ENCODE measurements around the gene TTC4. TPM values are rescaled to one million over a fixed set of nuclear protein-coding genes. Genes with fewer than 3 reads are reported as not detected.

The TTC4 gene
- total RNA-seq, 1 donor from 2014 or later, result 25.8 TPM

GRCh38 chr1:54703471-54703870, 12.2 kb upstream of the TTC4 start:
- Mint-ChIP-seq H3K27me3 (peaks cover 43% of the 10 kb centered on the region), H3K27ac (no peak overlapping the region), H3K36me3 (no peaks in the 10 kb centered on the region), H3K4me3 (no peak overlapping the region), H3K9me3 (no peaks in the 10 kb centered on the region), H3K4me1 (ENCODE audit: unreplicated experiment) (no peaks in the 10 kb centered on the region)
- no peak for TF ChIP-seq CTCF (conservative IDR thresholded peaks at IDR 0.05)
- peak; percentile 50 for DNase-seq (ENCODE audit: extremely low spot score, unreplicated experiment)

- DNase-seq (ENCODE audit: extremely low spot score, unreplicated experiment), result no peak
- Mint-ChIP-seq H3K36me3 (no peaks in the 10 kb centered on the region), H3K4me1 (ENCODE audit: unreplicated experiment) (no peaks in the 10 kb centered on the region), H3K9me3 (no peaks in the 10 kb centered on the region), H3K4me3 (no peak overlapping the region), H3K27me3 (peaks cover 52% of the 10 kb centered on the region), H3K27ac (no peak overlapping the region)
- no peak for TF ChIP-seq CTCF (conservative IDR thresholded peaks at IDR 0.05)
These were observed 10.5 kb upstream of the TTC4 start for GRCh38 chr1:54705153-54705552.

GRCh38 chr1:54706419-54706818, 9.2 kb upstream of the TTC4 start:
- Mint-ChIP-seq H3K36me3 (no peaks in the 10 kb centered on the region), H3K27ac (no peak overlapping the region), H3K4me3 (no peak overlapping the region), H3K27me3 (peaks cover 63% of the 10 kb centered on the region), H3K9me3 (no peaks in the 10 kb centered on the region), H3K4me1 (ENCODE audit: unreplicated experiment) (no peaks in the 10 kb centered on the region)
- no peak for DNase-seq (ENCODE audit: extremely low spot score, unreplicated experiment)
- TF ChIP-seq CTCF (conservative IDR thresholded peaks at IDR 0.05), result no peak

- Mint-ChIP-seq H3K4me1 (ENCODE audit: unreplicated experiment) (no peaks in the 10 kb centered on the region), H3K9me3 (no peaks in the 10 kb centered on the region), H3K4me3 (no peak overlapping the region), H3K27me3 (peaks cover 64% of the 10 kb centered on the region), H3K36me3 (no peaks in the 10 kb centered on the region), H3K27ac (no peak overlapping the region)
- peak; percentile 34 for DNase-seq (ENCODE audit: extremely low spot score, unreplicated experiment)
- no peak for TF ChIP-seq CTCF (conservative IDR thresholded peaks at IDR 0.05)
These were observed 7.3 kb upstream of the TTC4 start for GRCh38 chr1:54708385-54708784.

GRCh38 chr1:54709547-54710292, 5.9 kb upstream of the TTC4 start:
- TF ChIP-seq CTCF (conservative IDR thresholded peaks at IDR 0.05), result no peak
- H3K36me3 Mint-ChIP-seq, result no peaks in the 10 kb centered on the region
- no peak overlapping the region for H3K27ac Mint-ChIP-seq
- peaks cover 65% of the 10 kb centered on the region for H3K27me3 Mint-ChIP-seq
- H3K9me3 Mint-ChIP-seq, result no peaks in the 10 kb centered on the region
- H3K4me1 Mint-ChIP-seq (ENCODE audit: unreplicated experiment), result no peaks in the 10 kb centered on the region
- peak; percentile 50 for DNase-seq (ENCODE audit: extremely low spot score, unreplicated experiment)
- H3K4me3 Mint-ChIP-seq, result no peak overlapping the region
